ENCODE results near the gene HSD11B2. TPM values are rescaled to one million over a fixed set of nuclear protein-coding genes. Genes with fewer than 3 reads are reported as not detected.

The HSD11B2 gene
- total RNA-seq, 1 donor from 2014 or later, result 8.5 TPM

DNA sequence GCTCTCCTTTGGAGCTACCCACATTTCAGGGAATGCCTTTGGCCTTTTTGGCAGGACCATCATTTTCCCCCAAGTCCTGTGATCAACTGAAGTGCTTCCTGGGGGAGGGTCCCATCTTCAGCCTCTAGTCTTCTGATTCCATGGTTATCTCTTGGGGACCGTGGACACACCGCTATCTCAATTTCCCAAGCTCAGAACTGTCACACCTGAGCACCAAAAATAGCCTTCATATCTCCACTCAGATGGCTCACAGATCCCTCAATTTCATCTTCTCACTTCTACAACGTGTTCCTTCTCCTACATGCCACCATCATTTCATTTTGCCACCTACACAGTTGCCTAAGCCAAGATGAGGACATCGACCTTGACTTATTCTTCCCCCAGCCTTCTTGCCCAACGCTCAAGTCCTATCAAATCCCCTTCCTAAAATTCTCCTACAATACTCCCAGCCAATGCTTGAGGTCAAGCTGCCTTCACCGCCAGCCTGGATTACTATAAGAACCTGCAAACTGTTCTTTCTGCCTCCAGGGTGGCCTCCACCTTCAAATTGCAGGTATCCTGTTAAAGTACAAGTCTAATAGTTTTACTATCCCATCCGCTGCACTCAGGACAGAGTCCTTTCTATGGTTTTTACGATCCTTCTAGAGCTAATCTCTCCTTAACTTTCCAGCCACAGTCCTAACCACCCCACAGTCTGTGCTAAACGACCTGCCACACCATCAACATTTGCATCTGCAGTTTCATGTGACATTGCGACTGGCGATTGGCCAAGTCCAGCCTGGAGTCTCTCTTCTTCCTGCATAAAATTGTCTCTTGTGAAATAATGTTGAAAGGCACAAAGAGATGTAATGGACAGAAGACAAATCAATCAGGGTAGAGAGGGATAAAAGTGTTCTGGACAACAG lies 43.9 kb downstream of the HSD11B2 start:
- no peak for DNase-seq (ENCODE audit: extremely low spot score, unreplicated experiment)
- no peak overlapping the region for H3K4me3 Mint-ChIP-seq
- TF ChIP-seq, protein P1, sequence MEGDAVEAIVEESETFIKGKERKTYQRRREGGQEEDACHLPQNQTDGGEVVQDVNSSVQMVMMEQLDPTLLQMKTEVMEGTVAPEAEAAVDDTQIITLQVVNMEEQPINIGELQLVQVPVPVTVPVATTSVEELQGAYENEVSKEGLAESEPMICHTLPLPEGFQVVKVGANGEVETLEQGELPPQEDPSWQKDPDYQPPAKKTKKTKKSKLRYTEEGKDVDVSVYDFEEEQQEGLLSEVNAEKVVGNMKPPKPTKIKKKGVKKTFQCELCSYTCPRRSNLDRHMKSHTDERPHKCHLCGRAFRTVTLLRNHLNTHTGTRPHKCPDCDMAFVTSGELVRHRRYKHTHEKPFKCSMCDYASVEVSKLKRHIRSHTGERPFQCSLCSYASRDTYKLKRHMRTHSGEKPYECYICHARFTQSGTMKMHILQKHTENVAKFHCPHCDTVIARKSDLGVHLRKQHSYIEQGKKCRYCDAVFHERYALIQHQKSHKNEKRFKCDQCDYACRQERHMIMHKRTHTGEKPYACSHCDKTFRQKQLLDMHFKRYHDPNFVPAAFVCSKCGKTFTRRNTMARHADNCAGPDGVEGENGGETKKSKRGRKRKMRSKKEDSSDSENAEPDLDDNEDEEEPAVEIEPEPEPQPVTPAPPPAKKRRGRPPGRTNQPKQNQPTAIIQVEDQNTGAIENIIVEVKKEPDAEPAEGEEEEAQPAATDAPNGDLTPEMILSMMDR (conservative IDR thresholded peaks at IDR 0.05), result no peak
- no peaks in the 10 kb centered on the region for H3K9me3 Mint-ChIP-seq
- H3K36me3 Mint-ChIP-seq, result peaks cover 4% of the 10 kb centered on the region
- no peak overlapping the region for H3K27ac Mint-ChIP-seq
- no peaks in the 10 kb centered on the region for H3K27me3 Mint-ChIP-seq
- no peaks in the 10 kb centered on the region for H3K4me1 Mint-ChIP-seq (ENCODE audit: unreplicated experiment)

DNA sequence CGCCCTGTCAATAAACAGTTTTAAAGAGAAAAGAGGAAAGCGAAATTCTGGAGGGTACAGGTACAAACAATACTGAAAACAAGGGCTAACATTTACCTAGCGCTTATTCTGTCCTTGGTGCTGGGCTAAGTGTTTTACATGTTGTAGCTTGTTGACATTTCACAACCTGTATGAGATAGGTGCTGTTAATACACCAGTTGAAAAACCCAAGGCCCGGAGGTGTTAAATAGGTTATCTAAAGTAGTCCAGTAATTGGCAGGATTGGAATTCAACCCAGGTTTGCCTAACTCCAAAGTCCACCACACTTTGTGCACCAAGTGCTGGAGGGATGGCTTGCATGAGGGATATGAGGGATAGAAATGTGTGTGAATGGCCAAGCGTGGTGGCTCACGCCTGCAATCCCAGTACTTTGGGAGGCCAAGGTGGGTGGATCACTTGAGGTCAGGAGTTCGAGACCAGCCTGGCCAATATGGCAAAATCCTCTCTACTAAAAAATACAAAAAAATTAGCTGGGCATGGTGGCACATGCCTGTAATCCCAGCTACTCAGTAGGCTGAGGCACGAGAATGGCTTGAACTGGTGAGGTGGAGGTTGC lies 47.1 kb downstream of the HSD11B2 start:
- no peak for DNase-seq (ENCODE audit: extremely low spot score, unreplicated experiment)
- no peaks in the 10 kb centered on the region for H3K27me3 Mint-ChIP-seq
- no peaks in the 10 kb centered on the region for H3K9me3 Mint-ChIP-seq
- H3K4me1 Mint-ChIP-seq (ENCODE audit: unreplicated experiment), result peaks cover 8% of the 10 kb centered on the region
- H3K4me3 Mint-ChIP-seq, result peak overlapping the region; percentile 74
- TF ChIP-seq, protein P1 (conservative IDR thresholded peaks at IDR 0.05), result no peak
- peaks cover under 1% of the 10 kb centered on the region for H3K36me3 Mint-ChIP-seq
- peak overlapping the region; percentile 22 for H3K27ac Mint-ChIP-seq

DNA sequence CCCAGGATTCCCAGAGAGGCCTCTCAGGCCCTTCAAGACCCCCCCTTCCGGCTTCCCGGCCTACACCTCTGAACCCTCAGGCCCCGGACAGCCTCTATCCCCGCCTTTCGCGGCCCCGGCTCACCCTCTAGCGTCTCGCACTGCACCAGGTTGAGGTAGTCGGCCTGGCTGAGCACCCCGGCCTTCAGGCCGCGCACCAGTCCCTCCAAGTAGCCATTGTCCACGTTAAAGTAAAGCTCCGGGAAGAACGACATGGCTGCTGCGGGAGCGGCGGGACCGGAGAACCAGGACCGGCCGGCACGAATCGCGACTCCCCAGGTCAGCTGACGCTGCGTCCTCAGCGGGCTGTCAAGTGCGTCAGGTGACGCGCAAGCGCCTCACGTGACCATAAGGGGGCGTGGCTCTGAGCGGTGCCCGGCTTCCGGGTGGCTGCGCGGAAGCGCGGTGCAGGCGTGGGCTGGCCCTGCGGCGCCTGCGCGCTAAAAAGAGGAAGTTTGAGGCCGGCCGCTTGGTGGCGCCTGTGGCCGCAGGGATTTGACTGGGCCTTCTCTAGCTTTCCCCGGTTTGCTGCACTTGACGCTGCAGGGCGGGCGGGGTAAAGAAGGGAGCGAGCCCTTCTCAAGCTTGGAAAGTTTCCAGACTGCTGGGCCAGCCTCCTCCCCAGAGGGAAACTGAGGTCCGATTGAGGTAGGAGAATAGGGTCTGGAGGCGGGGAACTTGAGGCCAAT lies 50.1 kb downstream of the HSD11B2 start, which contains the start of gene ATP6V0D1:
TSS of gene ATP6V0D1 (minus strand) at position 325 of the 728 bp plus-strand sequence. CDS start at position 254, 71 bp downstream.
- no peaks in the 10 kb centered on the region for H3K27me3 Mint-ChIP-seq

DNA sequence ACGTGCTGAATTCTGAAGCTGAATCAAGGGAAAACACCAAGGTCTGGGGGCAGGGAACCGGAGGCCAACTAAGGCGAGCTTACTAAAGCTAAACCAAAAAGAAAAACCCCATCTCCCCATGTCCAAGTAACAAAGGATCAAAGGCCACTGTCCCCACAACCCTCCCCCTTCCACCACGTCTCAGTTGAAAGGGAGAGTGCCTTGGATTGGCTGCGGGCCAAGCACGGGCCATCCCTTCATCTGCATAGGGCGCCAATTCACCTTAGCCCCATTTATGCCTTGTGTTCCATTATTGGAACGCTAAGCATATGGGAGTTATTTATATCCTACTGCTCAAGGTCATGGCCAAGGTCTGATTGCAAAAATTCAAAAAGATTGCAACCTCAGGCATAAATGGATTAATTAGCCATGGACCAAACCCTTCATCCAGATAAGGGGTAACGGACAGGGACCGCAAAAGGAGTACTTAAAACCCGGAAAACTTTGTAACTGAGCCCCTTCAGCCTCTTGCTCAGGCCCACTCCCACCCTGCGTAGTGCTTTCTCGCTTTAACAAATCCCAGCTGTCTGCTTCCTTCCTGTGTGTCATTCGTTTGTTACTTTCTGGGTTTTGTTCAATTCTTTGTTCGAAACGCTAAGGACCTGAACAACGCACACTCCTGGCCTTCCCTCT lies 50.8 kb downstream of the HSD11B2 start:
- DNase-seq (ENCODE audit: extremely low spot score, unreplicated experiment), result no peak
- Mint-ChIP-seq H3K9me3 (no peaks in the 10 kb centered on the region), H3K4me3 (peak overlapping the region; percentile 100), H3K27ac (peak overlapping the region; percentile 100), H3K36me3 (no peaks in the 10 kb centered on the region), H3K4me1 (ENCODE audit: unreplicated experiment) (peaks cover 8% of the 10 kb centered on the region), H3K27me3 (no peaks in the 10 kb centered on the region)
- TF ChIP-seq, protein P1 (conservative IDR thresholded peaks at IDR 0.05), result no peak

More for the DNA sequence above, 50.1 kb downstream of the HSD11B2 start, which contains the start of gene ATP6V0D1:
- H3K4me1 Mint-ChIP-seq (ENCODE audit: unreplicated experiment), result peaks cover 8% of the 10 kb centered on the region
- H3K27ac Mint-ChIP-seq, result peak within 1 kb of the TSS; percentile 100
- H3K9me3 Mint-ChIP-seq, result no peaks in the 10 kb centered on the region
- DNase-seq (ENCODE audit: extremely low spot score, unreplicated experiment), result peak; percentile 100
- H3K4me3 Mint-ChIP-seq, result peak within 1 kb of the TSS; percentile 100
- no peaks in the 10 kb centered on the region for H3K36me3 Mint-ChIP-seq
- TF ChIP-seq, protein P1 (conservative IDR thresholded peaks at IDR 0.05), result peak; percentile 93

All from type B pancreatic cell (in vitro differentiated cells).